ENCODE data around the gene IL5. TPM values are rescaled to one million over a fixed set of nuclear protein-coding genes. Genes with fewer than 3 reads are reported as not detected.
A peak's percentile ranks its signal among the peaks of the same experiment; 100 is the strongest.

IL5 gene
- total RNA-seq, 4 donors from 2014 or later, result not detected

- H3K27me3 ChIP-seq, result no peaks in the 10 kb centered on the region
- H3K36me3 ChIP-seq, result no peaks in the 10 kb centered on the region
- TF ChIP-seq POLR2A (IDR thresholded peaks at IDR 0.05), result no peak
- TF ChIP-seq CTCF (IDR thresholded peaks at IDR 0.05), result no peak
- no peaks in the 10 kb centered on the region for H3K9me3 ChIP-seq
- DNase-seq, result no peak
- no peak overlapping the region for H3K27ac ChIP-seq
- H3K4me1 ChIP-seq, result no peaks in the 10 kb centered on the region
- no peak overlapping the region for H3K4me3 ChIP-seq
These were observed 2.6 kb downstream of the IL5 start for GRCh38 chr5:132540764-132541163.

GRCh38 chr5:132540149-132540548 is 3.2 kb downstream of the IL5 start:
- Histone ChIP-seq H3K36me3 (no peaks in the 10 kb centered on the region), H3K9me3 (no peaks in the 10 kb centered on the region), H3K27ac (no peak overlapping the region), H3K4me3 (no peak overlapping the region), H3K27me3 (no peaks in the 10 kb centered on the region), H3K4me1 (no peaks in the 10 kb centered on the region)
- DNase-seq, result no peak
- TF ChIP-seq POLR2A (IDR thresholded peaks at IDR 0.05), result no peak
- no peak for TF ChIP-seq CTCF (IDR thresholded peaks at IDR 0.05)

GRCh38 chr5:132539716-132540115 is 3.6 kb downstream of the IL5 start:
- peak in 1 of 3 donors; percentile 70 for DNase-seq
- no peaks in the 10 kb centered on the region for H3K4me1 ChIP-seq
- H3K4me3 ChIP-seq, result no peak overlapping the region
- H3K27me3 ChIP-seq, result no peaks in the 10 kb centered on the region
- H3K36me3 ChIP-seq, result no peaks in the 10 kb centered on the region
- H3K27ac ChIP-seq, result no peak overlapping the region
- no peaks in the 10 kb centered on the region for H3K9me3 ChIP-seq
- TF ChIP-seq CTCF (IDR thresholded peaks at IDR 0.05), result no peak
- TF ChIP-seq POLR2A (IDR thresholded peaks at IDR 0.05), result no peak

GRCh38 chr5:132530946-132531345 is 12.4 kb downstream of the IL5 start:
- Histone ChIP-seq H3K27me3 (no peaks in the 10 kb centered on the region), H3K9me3 (no peaks in the 10 kb centered on the region), H3K36me3 (no peaks in the 10 kb centered on the region), H3K4me3 (no peak overlapping the region), H3K4me1 (peaks cover 0 to 7% (median 2%) of the 10 kb centered on the region in 4 donors), H3K27ac (no peak overlapping the region)
- no peak for DNase-seq
- TF ChIP-seq CTCF (IDR thresholded peaks at IDR 0.05) (no peak), POLR2A (IDR thresholded peaks at IDR 0.05) (no peak)

- DNase-seq, result no peak
- TF ChIP-seq CTCF (IDR thresholded peaks at IDR 0.05), result no peak
- TF ChIP-seq POLR2A (IDR thresholded peaks at IDR 0.05), result no peak
- Histone ChIP-seq H3K27ac (no peak overlapping the region), H3K36me3 (no peaks in the 10 kb centered on the region), H3K9me3 (no peaks in the 10 kb centered on the region), H3K27me3 (no peaks in the 10 kb centered on the region), H3K4me3 (no peak overlapping the region), H3K4me1 (peaks cover 0 to 11% (median 4%) of the 10 kb centered on the region in 4 donors)
These were observed 14.3 kb downstream of the IL5 start for GRCh38 chr5:132528866-132529634.
